Loucy (cell line): ENCODE measurements around the gene PTGR1.

Experiments
- CTCF ChIP-seq: fragments of 200-600 bp; sonication (generic); conservative IDR thresholded peaks from 2 replicates; pipeline ENCODE4 v1.5.1; 2014; ENCODE audit warnings: mild to moderate bottlenecking, antibody characterized with exemption, low read length
- EZH2phosphoT487 ChIP-seq: fragments of 200-600 bp; IDR thresholded peaks from 2 replicates; pipeline ENCODE4 v1.6.1; 2018; ENCODE audit warnings: antibody characterized with exemption, mild to moderate bottlenecking, moderate library complexity, borderline replicate concordance

GRCh38 chr9:111597852-111598732 lies 1.4 kb downstream of the PTGR1 start:
- peak; percentile 68 for TF ChIP-seq CTCF
- no peak for TF ChIP-seq EZH2phosphoT487
